Mucosa of gallbladder (tissue), 1 donor: ENCODE data around the gene SRSF9. TPM values are rescaled to one million over a fixed set of nuclear protein-coding genes. Genes with fewer than 3 reads are reported as not detected.
A peak's percentile ranks its signal among the peaks of the same experiment; 100 is the strongest.
"Not testable (repeated sequence)": the region's sequence is repeated elsewhere in the genome, so short reads cannot be mapped to it uniquely, and the experiment has no call there.

Experiments used
- DNase-seq: peaks from one replicate; pipeline ENCODE4 v3.0.0-alpha.2; 2020; ENCODE audit warnings: low spot score
- total RNA-seq: library from RNA; stranded (reverse); gene quantifications from one replicate; pipeline ENCODE4 v1.2.1, GENCODE V29; 2021
- donor health status: DM: no; HTN: no; CAD: no.

The SRSF9 gene
- total RNA-seq, 1 donor from 2014 or later = 134 TPM

- no peak for DNase-seq
Measured at GRCh38 chr12:120447992-120448391, 21.6 kb downstream of the SRSF9 start.

GRCh38 chr12:120446844-120447178 is 22.7 kb downstream of the SRSF9 start:
- not testable (repeated sequence) for DNase-seq

- peak; percentile 85 for DNase-seq
Measured at GRCh38 chr12:120445911-120446843, 23.4 kb downstream of the SRSF9 start, which contains the start of the genes GATC and TRIAP1. Gene GATC, plus strand, starts transcription at chr12:120446444. Its CDS starts 37 bp downstream, at chr12:120446481. Gene TRIAP1, minus strand, starts transcription at chr12:120446384. Its CDS starts 12 bp downstream, at chr12:120446372.

GRCh38 chr12:120444676-120445075 is 24.9 kb downstream of the SRSF9 start:
- DNase-seq = no peak

GRCh38 chr12:120439646-120440247 is 29.8 kb downstream of the SRSF9 start:
- DNase-seq = peak; percentile 34

- DNase-seq = no peak
Measured at GRCh38 chr12:120438495-120439198, 30.9 kb downstream of the SRSF9 start.

- DNase-seq = peak; percentile 97
Measured at GRCh38 chr12:120437735-120438494, 31.6 kb downstream of the SRSF9 start, which contains the start of gene COX6A1. Gene COX6A1, plus strand, starts transcription at chr12:120438113. Its CDS starts 14 bp downstream, at chr12:120438127.

GRCh38 chr12:120432772-120433525 is 36.6 kb downstream of the SRSF9 start:
- DNase-seq = no peak

GRCh38 chr12:120429368-120429767 is 40.2 kb downstream of the SRSF9 start:
- DNase-seq = no peak

GRCh38 chr12:120428597-120429229 is 40.8 kb downstream of the SRSF9 start:
- DNase-seq = no peak

- DNase-seq = no peak
Measured at GRCh38 chr12:120425797-120426196, 43.8 kb downstream of the SRSF9 start.

- DNase-seq = no peak
Measured at GRCh38 chr12:120422892-120423456, 46.6 kb downstream of the SRSF9 start.

GRCh38 chr12:120421701-120422100 is 47.8 kb downstream of the SRSF9 start:
- DNase-seq = no peak

GRCh38 chr12:120417917-120418580 is 51.5 kb downstream of the SRSF9 start:
- no peak for DNase-seq

- DNase-seq = no peak
Measured at GRCh38 chr12:120416490-120417216, 52.9 kb downstream of the SRSF9 start.

GRCh38 chr12:120413901-120414695 is 55.5 kb downstream of the SRSF9 start:
- DNase-seq = no peak

GRCh38 chr12:120412421-120412820 is 57.1 kb downstream of the SRSF9 start:
- no peak for DNase-seq
